K562 (cell line): ENCODE results near the gene ZFYVE27. TPM values are rescaled to one million over a fixed set of nuclear protein-coding genes. Genes with fewer than 3 reads are reported as not detected.

ENCODE experiments used
- CEBPG ChIP-seq, 3 experiments: fragments of 200-800 bp in 1 of 3; sonication (Bioruptor generic) in 1 of 3; sonication (generic) in 1 of 3; formaldehyde crosslinking in 1 of 3; IDR thresholded peaks in 2 of 3; conservative IDR thresholded peaks in 1 of 3; 2 replicates each; pipeline versions ENCODE4 v1.6.1 to v1.8.0; 2016 to 2022; ENCODE audit warnings: missing compliant biosample characterization in 2 of 3, missing genetic modification characterization in 2 of 3, mild to moderate bottlenecking in 1 of 3, missing genetic modification reagents in 1 of 3
- DEAF1 ChIP-seq: fragments of 450-650 bp; formaldehyde crosslinking; IDR thresholded peaks from 2 replicates; pipeline ENCODE4 v1.4.0; 2020; ENCODE audit warnings: mild to moderate bottlenecking, moderate library complexity
- DIDO1 ChIP-seq: fragments of 450-650 bp; IDR thresholded peaks from 2 replicates; pipeline ENCODE4 v1.6.1; 2016; ENCODE audit warnings: low read depth, missing biosample characterization, missing genetic modification characterization
- ERF ChIP-seq: fragments of 450-650 bp; formaldehyde crosslinking; IDR thresholded peaks from 2 replicates; pipeline ENCODE4 v1.4.0; 2020; ENCODE audit warnings: mild to moderate bottlenecking, mixed read lengths
- ESRRA ChIP-seq: fragments of 450-650 bp; IDR thresholded peaks from 2 replicates; pipeline ENCODE4 v1.6.1; 2014; ENCODE audit warnings: low read depth, mild to moderate bottlenecking, moderate library complexity, borderline replicate concordance
- FOXK1 ChIP-seq: sonication (generic); formaldehyde crosslinking; IDR thresholded peaks from 2 replicates; pipeline ENCODE4 v1.8.0; 2022; ENCODE audit warnings: missing genetic modification reagents, mild to moderate bottlenecking, borderline replicate concordance
- GATAD2A ChIP-seq: fragments of 450-650 bp; IDR thresholded peaks from 2 replicates; pipeline ENCODE4 v1.6.1; 2017
- MAZ ChIP-seq, 2 experiments: fragments of 450-650 bp in 1 of 2; sonication (generic) in 1 of 2; formaldehyde crosslinking; IDR thresholded peaks in 1 of 2; conservative IDR thresholded peaks in 1 of 2; 2 replicates each; pipeline versions ENCODE4 v1.4.0 to v1.5.0; 2020; ENCODE audit warnings: mild to moderate bottlenecking in 1 of 2, missing genetic modification reagents in 1 of 2
- NR3C1 ChIP-seq: sonication (generic); formaldehyde crosslinking; IDR thresholded peaks from 2 replicates; pipeline ENCODE4 v1.8.1; 2022; ENCODE audit warnings: missing genetic modification reagents
- PHB ChIP-seq: fragments of 250-450 bp; sonication (Bioruptor Pico); IDR thresholded peaks from 2 replicates; pipeline ENCODE4 v1.5.0; 2021
- POLR2B ChIP-seq: fragments of 450-650 bp; IDR thresholded peaks from 2 replicates; pipeline ENCODE4 v1.6.1; 2018; ENCODE audit warnings: low read depth; ENCODE audit not compliant: partially characterized antibody
- PTBP1 ChIP-seq: fragments of 200-400 bp; formaldehyde crosslinking; IDR thresholded peaks from 2 replicates; pipeline ENCODE4 v1.6.1; 2017; ENCODE audit warnings: low read depth, low read length
- RNF219 ChIP-seq: fragments of 250-450 bp; sonication (Bioruptor Pico); IDR thresholded peaks from 2 replicates; pipeline ENCODE4 v1.5.0; 2022; ENCODE audit warnings: mild to moderate bottlenecking
- SIRT6 ChIP-seq: IDR thresholded peaks from one replicate; pipeline ENCODE4 v1.6.1; 2012; ENCODE audit warnings: low read depth, mild to moderate bottlenecking, control low read depth, inconsistent platforms, low read length, moderate library complexity
- SIX5 ChIP-seq, 2 experiments: IDR thresholded peaks; 2 replicates each; pipeline ENCODE4 v1.6.1; 2011; ENCODE audit warnings: low read length in 2 of 2, borderline replicate concordance in 1 of 2, low read depth in 1 of 2, mild to moderate bottlenecking in 1 of 2, moderate library complexity in 1 of 2; ENCODE audit not compliant: insufficient read depth in 1 of 2
- SNRNP70 ChIP-seq: fragments of 200-400 bp; formaldehyde crosslinking; optimal IDR thresholded peaks from 2 replicates; pipeline ENCODE3; 2017; ENCODE audit warnings: low read depth, low read length
- TRIM25 ChIP-seq: fragments of 450-650 bp; IDR thresholded peaks from 2 replicates; pipeline ENCODE4 v1.7.0; 2016; ENCODE audit warnings: borderline replicate concordance
- YY1 ChIP-seq, 3 experiments: IDR thresholded peaks; 2 replicates each; pipeline ENCODE4 v1.6.1; 2011; ENCODE audit warnings: low read length in 2 of 3, mild to moderate bottlenecking in 2 of 3, moderate library complexity in 2 of 3, borderline replicate concordance in 1 of 3, control low read depth in 1 of 3, low read depth in 1 of 3; ENCODE audit not compliant: insufficient read depth in 3 of 3, insufficient replicate concordance in 2 of 3, control insufficient read depth in 1 of 3, insufficient read length in 1 of 3; ENCODE audit errors: extremely low read depth in 1 of 3
- ZNF217 ChIP-seq: sonication (generic); formaldehyde crosslinking; IDR thresholded peaks from 2 replicates; pipeline ENCODE4 v1.8.0; 2022; ENCODE audit warnings: mild to moderate bottlenecking, missing genetic modification reagents
- ZNF551 ChIP-seq: fragments of 250-450 bp; sonication (Bioruptor Pico); IDR thresholded peaks from 2 replicates; pipeline ENCODE4 v1.5.0; 2021; ENCODE audit warnings: mild to moderate bottlenecking, moderate library complexity
- ZNF696 ChIP-seq: fragments of 250-450 bp; sonication (Bioruptor Pico); conservative IDR thresholded peaks from 2 replicates; pipeline ENCODE4 v1.4.0; 2020; ENCODE audit warnings: mild to moderate bottlenecking, moderate library complexity
- polyA plus RNA-seq, 8 experiments: library from polyadenylated mRNA; depleted of rRNA in 4 of 8; stranded (reverse) in 5 of 8; unstranded in 3 of 8; fragments of >200 nt; fragmentation: Nextera tagmentation in 2 of 8; fragmentation: Illumina TruSeq in 1 of 8; extraction: Ambion mirVana in 2 of 8; extraction: Trizol in 1 of 8; gene quantifications; 2 replicates each; pipeline versions ENCODE4 v1.2.1 to v1.2.3, GENCODE V29; 2011 to 2014; ENCODE audit warnings: inconsistent platforms in 1 of 8, missing spikeins in 1 of 8
- total RNA-seq, 7 experiments: library from RNA; depleted of rRNA in 6 of 7; stranded (reverse); fragments of >200 nt in 6 of 7; fragmentation: Illumina TruSeq in 2 of 7; extraction: Trizol in 2 of 7; gene quantifications; 2 replicates each; pipeline versions ENCODE4 v1.2.1 to v1.2.3, GENCODE V29; 2011 to 2021; ENCODE audit warnings: low replicate concordance in 1 of 7

The ZFYVE27 gene
- total and polyA plus RNA-seq, 9 of the 15 experiments (the other 6 are each of a cell fraction or from before 2014, with no cell fraction given): 0.81 to 21.9 (median 15.3) TPM

- TF ChIP-seq TRIM25 (no peak), CEBPG (CRISPR knock-in tag; IDR thresholded peaks at IDR 0.05) (no peak), CEBPG (tag; conservative IDR thresholded peaks at IDR 0.05 in 1 of 2, IDR thresholded peaks at IDR 0.05 in 1 of 2) (no peak), GATAD2A (no peak), NR3C1 (CRISPR knock-in tag) (no peak), YY1 (IDR thresholded peaks at IDR 0.05; ENCODE audit: borderline replicate concordance in 1 of 3, control insufficient read depth in 1 of 3, extremely low read depth in 1 of 3, insufficient read depth in 3 of 3, insufficient read length in 1 of 3, insufficient replicate concordance in 2 of 3, low read depth in 1 of 3, low read length in 2 of 3) (no peak), PHB (CRISPR knock-in tag) (no peak), SIRT6 (no peak), PTBP1 (no peak), MAZ (CRISPR knock-in tag; conservative IDR thresholded peaks at IDR 0.05 in 1 of 2, IDR thresholded peaks at IDR 0.05 in 1 of 2) (no peak), ZNF217 (CRISPR knock-in tag) (no peak), DEAF1 (CRISPR knock-in tag) (peak; percentile 43; the same call in 1 of the 2 replicates), RNF219 (CRISPR knock-in tag) (no peak), ZNF696 (CRISPR knock-in tag) (no peak), ESRRA (no peak), DIDO1 (tag) (no peak), ZNF551 (no peak), FOXK1 (CRISPR knock-in tag) (no peak), ERF (CRISPR knock-in tag) (no peak), POLR2B (no peak), SIX5 (IDR thresholded peaks at IDR 0.05; ENCODE audit: borderline replicate concordance in 1 of 2, insufficient read depth in 1 of 2, low read depth in 1 of 2, low read length in 2 of 2) (no peak), SNRNP70 (no peak)
Measured at GRCh38 chr10:97708976-97709946, 27.7 kb upstream of the ZFYVE27 start (continued).
